HG03095 (cell line): ENCODE measurements around the gene FAM114A2.

Experiments
- ATAC-seq: cut with Tn5 transposase; IDR thresholded peaks from one replicate; pipeline ENCODE4 v1.9.1; 2021; ENCODE audit warnings: moderate library complexity; ENCODE audit not compliant: unreplicated experiment

FAM114A2 gene

DNA sequence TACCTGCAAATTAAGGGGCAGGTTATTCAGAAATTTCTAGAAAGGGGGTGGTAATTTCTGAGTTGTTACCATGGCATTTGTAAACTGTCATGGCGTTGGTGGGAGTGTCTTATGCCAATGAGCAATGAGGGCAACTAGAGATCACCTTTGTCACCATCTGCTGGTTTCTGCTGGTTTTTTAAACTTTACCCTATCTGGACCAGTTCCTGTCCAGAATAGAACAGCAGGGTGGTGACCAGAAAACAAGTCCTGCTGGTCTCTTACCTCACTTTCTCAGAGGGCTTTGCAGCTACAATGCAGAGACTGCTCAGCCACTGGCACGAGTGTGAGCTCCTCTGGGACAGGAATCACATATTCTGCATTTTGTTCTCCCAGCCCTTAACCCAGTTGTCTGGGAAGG is 51.4 kb downstream of the FAM114A2 start:
- no peak for ATAC-seq

DNA sequence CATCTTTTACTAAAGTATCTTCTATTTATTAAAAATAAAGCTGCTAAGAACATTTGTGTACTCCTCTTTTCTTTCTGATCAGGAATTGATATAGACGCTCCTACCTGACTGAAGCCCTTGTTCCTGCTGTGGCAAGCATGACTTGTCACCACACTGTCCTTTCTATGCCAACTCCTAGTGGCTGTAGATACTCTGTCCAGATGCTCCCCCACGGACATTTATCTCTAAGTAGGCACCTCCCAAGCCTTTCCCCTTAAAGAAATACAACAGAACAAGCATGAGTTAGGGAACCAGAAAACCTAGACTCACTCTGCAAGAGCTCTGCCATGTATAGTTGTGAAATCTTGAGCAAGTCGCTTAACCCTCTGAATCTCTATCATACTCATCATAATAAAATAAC is 53.2 kb downstream of the FAM114A2 start:
- ATAC-seq, result no peak

DNA sequence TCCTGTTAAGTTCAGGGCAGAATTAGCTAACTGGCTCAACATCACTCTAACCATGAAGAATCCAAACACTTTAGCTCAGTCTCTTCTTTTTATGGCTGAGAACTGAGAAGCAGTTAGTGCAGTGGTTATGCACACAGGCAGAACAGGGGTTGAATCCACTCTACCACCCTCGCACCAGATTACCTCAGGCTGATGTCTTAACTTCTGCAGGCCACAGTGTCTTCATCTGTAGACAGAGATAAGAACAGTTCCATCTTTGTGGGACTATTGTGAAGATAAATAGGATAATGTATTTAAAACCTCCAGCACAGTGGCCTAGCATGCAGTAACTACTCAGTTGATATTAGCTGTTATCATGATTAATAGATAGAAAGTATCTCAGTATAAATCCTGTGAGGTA is 54.8 kb downstream of the FAM114A2 start:
- ATAC-seq, result no peak

DNA sequence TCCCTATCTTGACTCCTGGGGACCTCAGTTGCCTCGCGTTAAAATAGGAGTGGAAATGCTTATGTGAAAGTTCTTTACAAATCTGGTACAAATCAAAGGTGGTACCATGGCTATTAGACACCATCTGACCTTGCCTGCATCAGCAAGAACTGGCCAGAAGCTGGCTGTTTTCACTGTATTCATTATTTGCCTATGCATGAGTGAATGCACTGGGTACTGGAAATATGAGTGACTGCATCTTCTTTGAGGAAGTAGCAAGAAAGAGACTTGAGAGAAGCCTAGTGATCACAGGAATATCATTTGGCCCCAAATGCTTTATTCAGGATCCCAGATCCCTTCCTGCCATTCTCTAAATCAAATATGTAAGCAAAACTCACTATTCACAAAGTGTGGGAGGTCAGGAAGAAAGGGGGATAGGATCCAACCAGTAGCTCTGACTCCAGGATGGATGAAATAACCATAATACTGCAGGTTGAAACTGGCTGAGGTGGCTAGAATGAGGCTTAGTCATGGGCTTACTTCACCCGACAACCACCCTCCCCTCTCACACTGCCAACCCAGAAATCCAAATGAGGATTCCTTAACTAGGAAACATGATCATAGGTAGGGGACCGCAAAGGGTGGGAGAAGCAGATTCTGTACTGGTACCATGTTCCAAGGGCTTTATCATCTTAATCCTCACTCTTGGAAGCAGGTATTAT is 56.7 kb downstream of the FAM114A2 start:
- ATAC-seq, result no peak

DNA sequence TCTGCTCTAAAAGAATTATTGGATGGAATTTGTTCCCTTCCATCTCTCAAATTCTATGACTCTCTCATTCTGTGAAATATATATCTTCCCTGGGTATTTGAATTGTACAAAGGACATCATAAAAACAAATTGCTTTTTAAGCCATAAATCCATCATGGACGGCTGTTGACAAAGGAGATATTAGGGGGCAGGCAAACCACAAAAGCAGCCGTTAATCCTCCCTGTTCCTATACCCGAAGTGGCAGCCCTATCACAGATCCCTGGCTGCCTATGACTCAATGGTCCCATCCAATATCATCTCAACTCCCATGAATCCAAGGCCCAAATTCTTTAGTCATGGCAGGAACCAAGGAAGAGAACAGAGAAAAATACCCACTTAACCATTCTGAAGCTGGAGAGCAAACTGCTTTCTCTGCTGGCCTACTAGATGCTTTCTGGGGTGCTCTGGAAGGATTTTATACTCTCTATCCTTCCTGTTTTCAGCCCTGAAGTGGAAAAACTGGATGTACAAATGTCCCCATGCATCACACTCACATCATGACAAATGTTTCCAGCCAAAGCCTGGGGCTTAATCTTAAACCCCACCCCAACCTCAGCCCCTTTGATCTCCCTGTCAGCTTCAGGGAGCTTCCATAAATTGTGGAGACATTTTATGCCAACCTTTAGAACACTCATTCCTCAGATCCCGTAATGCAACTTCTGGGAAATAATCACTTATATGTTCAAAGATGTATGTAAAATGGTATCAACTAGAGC is 59.5 kb downstream of the FAM114A2 start:
- no peak for ATAC-seq

DNA sequence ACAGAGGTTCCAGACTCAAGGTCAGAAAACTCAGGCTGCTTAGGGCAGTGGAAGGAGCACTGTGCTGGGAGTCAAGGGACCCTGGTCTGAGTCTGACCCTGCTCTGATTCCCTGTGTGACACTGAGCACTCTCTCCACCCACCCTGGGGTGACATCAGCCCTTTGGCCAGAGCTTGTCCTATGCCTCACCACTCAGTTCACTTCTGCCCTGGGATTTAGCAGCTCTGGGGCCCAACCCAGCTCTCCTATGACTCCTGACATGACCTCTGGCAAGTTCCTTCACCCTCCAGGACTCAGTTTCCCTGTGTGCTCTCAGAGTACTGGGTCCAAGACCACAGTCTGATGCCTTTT is 63.9 kb downstream of the FAM114A2 start:
- no peak for ATAC-seq

DNA sequence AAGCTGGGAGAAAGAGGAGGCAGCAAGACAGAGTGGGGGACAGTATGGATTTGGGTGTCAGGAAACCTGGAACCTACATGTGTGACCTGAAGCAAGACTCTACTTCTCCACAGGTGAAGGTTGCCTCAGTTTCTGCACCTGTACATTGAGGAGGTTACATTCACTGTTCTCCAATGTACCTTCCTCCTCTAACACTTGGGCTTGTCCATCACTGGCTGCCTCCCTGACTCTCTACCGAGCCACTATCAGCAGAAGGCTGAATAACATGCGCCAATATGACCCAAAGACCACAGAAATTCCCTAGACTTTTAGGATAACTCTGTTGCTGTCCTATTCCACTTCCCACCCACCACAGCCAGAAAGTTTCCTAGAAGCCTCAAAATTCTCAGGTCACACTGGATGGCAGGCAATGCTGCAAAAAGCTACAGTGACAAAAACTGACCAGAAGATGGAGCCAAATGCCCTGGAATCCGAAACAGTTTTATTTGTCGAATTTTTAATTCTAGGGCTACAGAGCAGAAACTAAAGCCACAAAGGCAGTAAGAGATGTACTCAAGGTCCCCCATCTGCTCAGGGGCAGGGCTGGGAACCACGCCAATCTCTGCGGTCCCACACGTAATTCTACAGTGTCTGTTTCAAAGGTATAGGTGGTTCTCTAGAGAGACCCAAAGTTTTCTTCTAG is 64.4 kb downstream of the FAM114A2 start:
- ATAC-seq, result no peak

DNA sequence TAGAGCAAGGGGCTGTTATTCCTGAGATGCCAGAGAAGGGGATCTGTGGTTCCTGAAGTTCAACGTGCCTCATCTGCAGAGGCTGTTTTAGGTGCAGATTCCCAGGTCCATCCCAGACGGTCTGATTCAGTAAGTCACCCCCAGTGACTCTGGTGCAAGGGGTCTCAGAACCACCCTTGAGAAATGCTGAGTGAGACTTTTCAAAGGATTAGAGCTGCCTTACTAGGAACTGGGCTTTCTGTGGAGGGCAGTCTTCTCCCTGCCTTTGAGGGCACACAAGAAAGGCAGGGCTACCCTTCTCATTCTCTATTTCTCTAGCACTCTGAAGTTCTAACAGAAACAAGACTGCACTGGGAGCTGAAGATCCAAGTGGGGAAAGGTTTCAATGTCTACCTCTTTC is 66.5 kb downstream of the FAM114A2 start:
- ATAC-seq, result no peak

DNA sequence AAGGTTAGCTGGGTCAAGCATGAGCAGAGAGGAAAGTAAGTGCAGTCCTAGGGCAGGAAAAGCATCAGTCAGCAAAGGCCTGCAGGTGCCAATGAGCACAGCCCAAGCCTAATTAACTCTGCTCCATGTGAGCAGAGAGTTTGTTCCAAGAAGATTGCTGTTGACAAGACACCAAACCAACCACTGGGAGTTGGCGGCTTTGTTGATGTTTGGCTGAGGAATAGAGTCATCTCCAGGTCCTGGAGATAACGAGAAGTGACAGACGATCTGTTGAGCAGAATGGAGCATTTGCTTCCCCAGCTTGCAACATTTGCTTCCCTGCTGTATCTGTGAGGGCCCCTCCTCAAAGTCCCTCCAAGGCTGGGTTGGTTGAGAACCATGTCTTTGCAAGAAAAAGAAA is 68.2 kb downstream of the FAM114A2 start:
- no peak for ATAC-seq

DNA sequence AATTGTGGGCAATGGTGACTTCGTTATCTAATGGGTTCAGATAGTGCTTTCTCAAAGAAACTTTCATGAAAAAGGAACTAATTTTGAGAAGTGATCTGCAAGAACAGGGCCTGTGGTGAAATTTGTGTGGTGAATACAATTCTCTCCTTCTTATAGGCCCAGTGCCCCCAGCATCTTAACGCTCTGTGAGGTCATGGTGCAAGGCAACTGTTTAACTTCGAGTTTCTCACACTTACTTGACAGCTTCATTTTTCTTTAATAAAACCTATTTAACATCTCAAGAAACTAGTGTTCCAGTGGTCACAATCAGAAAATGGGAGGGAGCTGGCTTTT is 69.2 kb downstream of the FAM114A2 start:
- ATAC-seq, result no peak

DNA sequence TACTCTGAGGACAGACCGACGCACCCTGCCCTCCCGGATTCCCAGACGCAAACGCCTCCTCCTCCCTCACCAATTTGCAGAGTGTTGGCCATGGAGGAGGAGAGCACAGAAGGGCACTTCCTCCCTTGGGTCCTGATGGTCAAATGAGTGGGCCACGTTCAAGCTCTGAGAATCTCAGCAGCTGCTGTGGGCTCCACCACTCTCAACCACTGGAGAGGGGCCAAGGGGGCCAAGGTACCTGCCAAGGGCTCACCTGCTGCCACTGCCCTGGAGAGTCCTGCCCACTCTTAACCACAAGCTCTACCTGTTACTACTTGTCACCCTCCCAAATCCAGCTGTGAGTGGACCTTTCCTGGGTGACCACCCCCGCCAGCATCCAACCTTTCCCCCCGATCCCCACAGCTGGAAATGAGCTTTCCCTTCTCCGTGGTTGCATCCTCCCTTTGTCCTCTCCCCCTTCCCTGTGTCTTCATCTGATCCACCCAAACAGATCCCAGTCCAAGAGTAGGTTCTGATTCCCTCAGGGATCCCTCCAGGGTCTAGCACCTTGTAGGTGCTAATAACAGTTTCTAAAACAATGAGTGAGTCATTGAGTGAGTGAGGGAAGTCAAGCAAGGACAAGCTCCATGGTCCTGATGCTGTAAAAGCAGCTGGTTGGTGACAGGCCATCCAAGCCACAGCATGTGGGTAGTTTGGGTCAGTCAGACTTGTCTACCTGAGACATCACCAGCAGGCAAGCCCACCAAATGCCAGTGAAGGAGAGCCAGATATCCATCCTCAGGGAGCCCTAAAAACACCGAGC is 69.7 kb downstream of the FAM114A2 start:
- ATAC-seq, result no peak

DNA sequence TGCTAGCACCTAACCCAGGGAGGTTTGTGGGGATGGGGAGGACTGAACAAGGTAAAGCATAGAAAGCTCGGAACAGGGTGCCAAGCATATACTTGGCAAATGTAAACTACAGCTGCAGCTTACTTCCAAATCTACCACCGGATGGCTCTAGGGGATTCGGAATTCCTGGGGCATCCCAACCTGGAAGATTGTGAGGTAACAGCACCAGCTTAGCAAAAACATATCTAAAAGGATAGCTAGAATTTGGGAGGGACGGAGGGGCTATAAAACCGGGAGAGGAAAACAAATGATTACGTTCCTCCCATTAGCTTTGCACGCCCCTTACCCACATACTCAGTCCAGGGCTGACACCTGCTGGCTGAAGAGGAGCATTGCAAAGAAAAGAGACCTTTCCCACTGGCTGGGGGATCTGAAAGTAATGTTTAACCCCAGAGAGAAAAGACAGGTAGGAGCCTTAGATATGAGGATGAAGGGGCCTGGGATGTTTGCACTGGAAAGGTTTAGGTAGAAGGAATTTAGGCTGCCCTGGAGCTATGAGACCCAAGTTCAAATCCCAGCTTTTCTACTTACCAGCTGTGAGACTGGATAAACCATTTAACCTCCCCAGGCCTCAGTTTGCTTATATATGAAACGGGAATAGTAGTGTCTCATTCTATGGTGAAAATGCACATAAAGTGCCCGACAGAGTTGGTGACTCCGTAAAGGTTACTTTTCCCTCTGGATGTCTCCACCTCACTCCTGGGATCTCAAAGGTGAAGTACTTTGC is 73.6 kb downstream of the FAM114A2 start:
- ATAC-seq, result peak; percentile 69

DNA sequence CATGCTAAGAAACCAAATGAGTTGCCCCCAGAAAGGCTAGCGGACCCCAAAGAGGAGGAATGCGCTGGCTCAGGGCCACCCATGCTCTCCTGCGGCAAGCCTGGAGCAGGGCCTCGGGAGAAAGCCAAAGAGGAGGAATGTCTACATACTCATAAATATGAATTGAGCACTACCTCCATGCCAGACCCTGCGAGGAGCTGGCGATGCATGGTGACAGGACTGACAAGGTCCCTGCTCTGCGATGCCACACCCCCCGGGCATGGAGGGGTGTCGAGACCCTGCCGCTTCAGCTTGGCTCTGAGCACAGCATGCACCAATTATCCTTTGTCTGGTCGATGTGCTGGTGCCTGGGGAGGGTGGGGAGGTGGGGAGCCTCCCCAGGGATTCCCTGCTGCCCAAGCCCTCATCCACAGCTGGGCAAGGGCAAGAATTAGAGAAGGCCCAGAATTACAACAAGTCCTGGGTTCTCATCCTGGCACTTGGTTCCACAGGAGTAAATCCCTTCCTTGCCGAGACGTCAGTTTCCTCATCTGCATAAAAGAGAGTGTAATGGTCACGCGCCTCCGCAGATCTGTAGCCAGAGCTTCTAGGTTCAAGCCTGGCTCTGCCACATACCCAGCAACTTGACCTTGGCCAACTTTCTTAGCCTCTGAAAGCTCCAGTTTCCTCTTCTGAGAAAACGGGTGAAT is 74.4 kb downstream of the FAM114A2 start:
- ATAC-seq, result no peak

DNA sequence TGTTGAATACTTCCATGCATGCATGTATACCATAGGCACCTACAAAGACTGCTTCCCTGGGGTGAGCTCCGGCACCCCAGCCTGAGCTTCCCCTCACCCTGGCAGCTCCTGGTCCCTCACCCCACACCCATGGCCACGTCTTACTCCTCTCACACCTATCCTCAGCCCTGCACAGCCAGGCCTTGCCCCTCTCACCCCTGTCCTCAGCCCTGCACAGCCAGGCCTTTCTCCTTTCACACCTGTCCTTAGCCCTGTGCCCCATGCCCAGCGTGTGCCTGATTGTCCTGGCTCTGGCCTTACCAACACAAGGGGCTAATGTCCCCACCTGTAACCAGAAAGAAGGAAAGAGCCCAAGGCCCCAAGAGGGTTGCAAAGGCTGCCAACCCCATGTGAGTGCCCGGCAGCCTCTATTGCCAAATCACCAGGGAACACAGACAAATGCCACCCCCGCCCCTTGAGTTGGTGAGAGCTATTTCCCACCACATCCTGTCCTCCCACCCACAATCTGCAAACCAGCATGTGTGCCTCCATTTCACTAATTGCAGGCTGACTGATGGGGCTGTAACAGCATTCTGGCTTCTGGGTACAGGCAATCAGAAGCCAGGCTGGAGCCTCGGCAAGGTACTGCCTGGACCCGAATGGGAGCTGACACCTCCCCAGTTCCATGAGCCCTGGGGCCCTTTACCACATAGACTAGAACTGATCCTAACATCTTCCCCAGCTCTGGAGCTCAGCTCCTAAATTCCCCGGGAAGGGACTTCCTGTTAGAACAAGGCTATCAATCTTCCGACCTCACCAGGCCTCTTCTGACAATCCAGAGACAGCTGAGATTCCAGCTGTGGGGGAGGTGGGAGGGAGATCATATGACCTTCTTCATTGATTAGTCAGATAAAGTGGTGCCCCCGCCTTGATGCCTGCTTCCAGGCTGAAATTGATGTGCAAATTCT is 78.2 kb downstream of the FAM114A2 start:
- no peak for ATAC-seq

DNA sequence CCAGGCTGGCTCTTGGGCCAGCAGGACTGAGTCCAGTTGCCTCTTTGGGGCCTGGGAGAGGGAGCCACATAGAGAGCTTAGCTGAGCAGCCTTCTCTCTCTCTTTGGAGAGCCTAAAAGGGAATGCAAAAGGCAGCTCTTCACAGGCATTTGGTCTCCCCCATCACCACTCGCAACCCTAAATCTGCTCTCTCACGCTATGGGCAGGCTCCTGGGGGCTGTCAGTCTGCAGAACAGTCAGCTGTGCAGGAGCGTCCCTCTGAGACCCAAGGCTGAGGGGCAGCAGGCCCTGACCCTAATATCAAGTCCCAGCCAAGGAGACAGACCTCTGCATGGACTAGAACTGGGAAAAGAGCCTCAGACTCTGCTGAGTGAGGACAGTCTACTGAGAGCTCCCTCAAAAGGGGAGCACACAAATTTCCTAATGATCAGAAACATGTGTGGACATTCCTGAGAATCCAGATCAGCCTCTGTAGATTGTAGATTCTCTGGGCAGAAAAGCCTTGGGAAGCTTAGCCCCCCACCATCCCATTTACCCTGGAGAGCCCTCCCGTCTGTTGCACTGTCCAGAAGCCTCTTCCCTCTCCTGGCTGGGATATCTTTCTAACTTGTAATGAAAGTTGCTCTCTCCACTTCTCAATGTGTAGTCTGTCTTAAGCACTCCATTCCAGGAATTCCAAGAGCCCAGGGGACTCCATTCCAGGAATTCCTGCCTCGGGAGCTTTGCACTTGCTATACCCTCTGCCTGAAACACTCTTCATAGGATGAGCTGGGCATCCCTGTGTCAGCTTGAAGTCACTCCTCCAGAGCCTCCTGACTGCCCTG is 79.4 kb downstream of the FAM114A2 start:
- no peak for ATAC-seq

DNA sequence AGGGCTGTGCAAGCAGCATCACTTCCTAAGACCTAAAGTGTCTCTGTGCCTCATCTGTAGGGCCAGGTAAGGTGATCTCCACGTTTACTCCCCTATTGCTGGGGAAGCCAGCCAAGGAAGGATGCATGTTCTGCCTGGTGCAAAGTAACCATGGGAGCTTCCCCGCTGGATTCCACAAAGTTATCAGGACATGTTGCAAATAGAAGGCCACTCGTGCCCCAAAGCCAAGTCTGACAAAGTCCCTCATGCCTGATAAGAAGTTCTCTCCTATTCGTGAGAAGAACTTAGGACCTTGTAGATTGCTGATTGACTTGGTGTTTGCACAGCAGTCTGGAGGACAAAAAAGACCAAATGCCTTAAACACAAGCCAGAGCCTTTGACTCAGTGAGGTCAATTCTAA is 81.5 kb downstream of the FAM114A2 start:
- no peak for ATAC-seq

DNA sequence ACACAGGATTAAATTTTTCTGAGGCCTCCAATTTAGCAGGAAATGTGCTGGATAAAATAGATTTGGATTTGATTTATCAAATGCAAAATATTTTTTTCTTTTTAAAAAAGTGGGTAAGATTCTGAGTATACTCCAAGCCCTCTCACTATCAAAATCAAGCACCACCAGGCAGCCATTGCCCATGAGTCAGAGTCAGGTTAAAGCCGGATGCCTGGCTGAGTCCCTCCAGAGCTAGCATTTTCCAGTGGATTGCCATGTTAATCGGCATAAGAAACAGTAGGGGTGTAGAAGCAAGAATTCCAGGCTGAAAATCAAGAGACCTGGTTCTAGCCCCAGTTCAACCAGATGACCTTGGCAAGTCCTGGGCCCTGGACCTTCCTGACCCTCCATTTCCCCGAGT is 85.3 kb downstream of the FAM114A2 start:
- ATAC-seq, result no peak

DNA sequence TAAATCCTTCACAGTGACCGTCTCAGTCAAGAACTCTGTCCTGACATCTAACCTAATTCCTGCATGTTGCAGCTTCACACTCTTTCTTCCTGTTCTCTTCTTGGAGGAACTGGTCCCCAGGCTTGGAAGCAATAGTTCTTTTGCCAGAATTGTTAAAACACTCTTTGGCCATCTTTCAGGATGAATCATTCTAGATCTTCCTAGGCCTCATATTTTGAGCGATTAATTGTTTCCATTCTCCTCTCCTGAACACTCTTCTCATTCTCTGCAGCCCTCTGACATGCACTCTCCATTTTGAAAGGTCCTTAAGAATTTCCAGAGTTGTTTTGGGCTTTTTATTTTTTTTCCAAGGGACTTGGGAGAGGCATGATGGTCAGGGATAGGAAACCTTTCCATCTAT is 85.8 kb downstream of the FAM114A2 start:
- no peak for ATAC-seq
